ENCODE measurements around the gene AK9. TPM values are rescaled to one million over a fixed set of nuclear protein-coding genes. Genes with fewer than 3 reads are reported as not detected.
"Not testable (repeated sequence)": the region's sequence is repeated elsewhere in the genome, so short reads cannot be mapped to it uniquely, and the experiment has no call there.

AK9 gene
- polyA plus RNA-seq, 1 donor from 2014 or later: 8.2 TPM

DNA sequence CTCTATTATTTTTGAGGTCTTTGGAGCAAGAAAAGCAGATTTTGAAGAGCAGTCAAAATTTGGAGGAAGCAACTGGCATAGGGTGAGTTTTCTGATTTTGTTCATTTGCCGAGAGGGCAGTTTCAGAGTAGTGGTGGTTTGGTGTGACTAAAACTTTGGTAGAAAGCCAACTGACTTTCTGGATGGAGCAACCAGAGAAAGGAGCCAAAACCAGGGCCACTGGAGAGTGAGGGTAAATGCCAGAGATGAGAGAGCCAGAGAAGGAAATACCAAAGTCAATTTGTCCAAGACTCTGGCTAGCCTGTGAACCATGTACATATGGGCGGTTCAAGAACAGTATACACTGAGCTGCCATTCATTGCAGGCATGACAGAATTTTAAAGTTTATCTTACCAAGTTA lies 167.5 kb downstream of the AK9 start:
- Mint-ChIP-seq H3K4me1 (peaks cover 0 to 5% (median 1%) of the 10 kb centered on the region in 3 donors), H3K36me3 (peaks cover 7% of the 10 kb centered on the region), H3K27ac (no peak overlapping the region), H3K4me3 (no peak overlapping the region), H3K27me3 (no peaks in the 10 kb centered on the region), H3K9me3 (peaks cover 0 to 3% (median 1%) of the 10 kb centered on the region in 3 donors)

DNA sequence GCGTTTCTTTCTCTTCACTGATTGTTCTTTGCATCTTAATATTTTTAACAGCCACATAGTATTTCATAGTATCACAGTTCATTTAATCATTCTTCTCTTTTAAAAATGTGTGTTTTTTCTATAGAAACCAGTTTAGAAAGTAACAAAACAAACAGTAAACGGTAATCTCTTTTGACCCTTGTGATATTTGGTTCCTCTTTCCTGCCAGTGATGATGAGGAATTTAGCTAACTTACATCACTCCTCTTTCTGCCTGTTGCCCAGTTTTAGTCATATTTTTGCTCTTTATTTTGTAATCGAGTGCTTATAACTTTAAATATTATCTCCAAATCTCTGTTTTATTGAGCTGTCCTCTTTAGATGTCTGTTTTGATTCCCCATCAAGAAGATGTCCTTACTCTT lies 169.9 kb downstream of the AK9 start:
- Mint-ChIP-seq H3K36me3 (peaks cover 7% of the 10 kb centered on the region), H3K4me1 (peaks cover 4 to 7% (median 5%) of the 10 kb centered on the region in 3 donors), H3K27ac (no peak overlapping the region), H3K4me3 (no peak overlapping the region), H3K27me3 (no peaks in the 10 kb centered on the region), H3K9me3 (peaks cover 0 to 3% (median 1%) of the 10 kb centered on the region in 3 donors)

DNA sequence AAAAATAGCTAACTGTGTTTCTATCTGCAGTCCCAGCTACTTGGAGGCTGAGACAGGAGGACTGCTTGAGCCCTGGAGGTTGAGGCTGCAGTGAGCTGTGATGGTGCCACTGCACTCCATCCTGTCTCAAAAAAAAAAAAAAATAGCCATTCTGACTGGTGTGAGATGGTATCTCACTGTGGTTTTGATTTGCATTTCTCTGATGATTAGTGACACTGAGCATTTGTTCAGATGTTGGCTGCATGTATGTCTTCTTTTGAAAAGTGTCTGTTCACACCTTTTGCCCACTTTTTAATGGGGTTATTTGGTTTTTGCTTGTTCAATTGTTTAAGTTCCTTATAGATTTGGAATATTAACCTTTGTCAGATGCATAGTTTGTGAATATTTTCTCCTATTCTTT lies 171.4 kb downstream of the AK9 start:
- H3K27ac Mint-ChIP-seq, H3K9me3 Mint-ChIP-seq: not testable (repeated sequence)
- peaks cover 10% of the 10 kb centered on the region for H3K36me3 Mint-ChIP-seq

DNA sequence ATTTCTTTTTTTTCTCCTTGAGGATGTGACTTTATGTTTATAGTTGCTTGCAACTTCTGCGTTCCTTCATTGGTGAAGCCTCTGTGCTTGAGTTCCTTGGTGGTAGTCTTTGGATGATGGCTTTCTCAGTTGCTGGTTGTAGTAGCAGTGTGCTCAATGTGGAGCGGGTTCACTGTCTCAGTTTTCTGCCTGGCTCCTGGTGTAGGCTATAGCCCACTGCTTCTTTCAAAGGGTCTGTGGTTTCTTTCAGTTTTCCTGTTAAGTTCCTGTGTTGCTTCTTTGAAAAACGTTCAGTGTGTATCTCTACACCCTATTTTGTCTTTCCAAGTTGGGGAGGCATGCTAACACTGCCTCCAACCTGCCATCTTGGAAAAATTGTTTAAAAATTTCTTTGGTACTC lies 174.1 kb downstream of the AK9 start:
- Mint-ChIP-seq H3K9me3 (peaks cover 0 to 1% (median 0%) of the 10 kb centered on the region in 3 donors), H3K4me1 (peaks cover 7 to 9% (median 8%) of the 10 kb centered on the region in 3 donors), H3K36me3 (peaks cover 5% of the 10 kb centered on the region), H3K27ac (no peak overlapping the region), H3K27me3 (no peaks in the 10 kb centered on the region), H3K4me3 (no peak overlapping the region)

More for the DNA sequence above, 171.4 kb downstream of the AK9 start:
- not testable (repeated sequence) for H3K4me1 Mint-ChIP-seq, H3K27me3 Mint-ChIP-seq, H3K4me3 Mint-ChIP-seq

DNA sequence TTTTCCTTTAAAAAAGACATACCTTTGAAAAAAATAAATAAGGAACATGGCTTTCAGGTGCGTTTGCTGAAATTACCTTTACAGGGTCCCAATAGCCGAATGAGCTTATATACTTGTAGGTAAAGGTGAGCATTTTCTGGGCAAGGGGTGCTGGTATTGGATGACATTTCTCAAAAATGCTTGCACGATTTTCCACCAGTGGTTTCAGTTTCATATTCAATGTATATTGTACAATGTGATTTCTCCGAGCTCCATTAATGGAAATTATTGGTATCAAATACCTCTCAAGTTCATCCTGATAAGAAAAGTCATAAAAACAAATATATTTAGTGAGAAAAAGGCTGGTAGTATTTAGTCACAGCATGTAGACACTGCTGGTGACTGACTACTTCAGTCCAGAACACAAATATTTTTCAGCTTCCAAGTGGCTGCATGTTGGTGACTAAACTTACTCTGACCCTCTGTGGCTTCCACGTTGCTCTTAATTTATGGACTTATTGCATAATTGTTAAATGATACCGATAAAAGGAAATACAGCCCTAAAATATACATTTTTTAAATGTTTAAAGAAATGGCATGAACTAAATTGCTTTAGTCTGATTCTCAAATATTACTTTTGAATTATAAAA lies 175.1 kb downstream of the AK9 start:
- Mint-ChIP-seq H3K27ac (no peak overlapping the region), H3K36me3 (peaks cover 10% of the 10 kb centered on the region), H3K4me1 (peaks cover 7 to 9% (median 8%) of the 10 kb centered on the region in 3 donors), H3K27me3 (no peaks in the 10 kb centered on the region), H3K4me3 (peak overlapping the region in 3 of 4 donors; percentile 28 to 45 (median 39)), H3K9me3 (peaks cover 0 to 1% (median 0%) of the 10 kb centered on the region in 3 donors)

DNA sequence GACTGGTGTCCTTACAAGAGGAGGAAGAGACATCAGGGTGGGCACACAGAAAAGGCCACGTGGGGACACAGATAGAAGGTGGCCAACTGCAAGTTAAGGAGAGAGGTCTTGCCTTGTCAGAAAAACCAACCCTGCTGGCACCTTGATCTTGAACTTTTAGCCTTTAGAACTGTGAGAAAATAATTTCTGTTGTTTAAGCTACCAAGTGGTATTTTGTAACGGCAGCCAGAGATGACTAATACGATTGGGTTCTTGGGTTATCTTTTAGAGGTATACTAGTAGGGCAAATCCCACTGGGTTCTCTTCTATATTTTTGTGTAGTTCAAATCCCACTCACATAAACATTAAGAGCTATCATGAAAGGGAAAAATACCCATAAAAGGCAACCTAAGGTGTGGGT lies 176.1 kb downstream of the AK9 start:
- no peak overlapping the region for H3K27ac Mint-ChIP-seq
- H3K4me3 Mint-ChIP-seq: peak overlapping the region in 1 of 4 donors; percentile 40
- peaks cover 0 to 1% (median 0%) of the 10 kb centered on the region in 3 donors for H3K9me3 Mint-ChIP-seq
- peaks cover 11% of the 10 kb centered on the region for H3K36me3 Mint-ChIP-seq
- no peaks in the 10 kb centered on the region for H3K27me3 Mint-ChIP-seq
- peaks cover 5 to 9% (median 8%) of the 10 kb centered on the region in 3 donors for H3K4me1 Mint-ChIP-seq

DNA sequence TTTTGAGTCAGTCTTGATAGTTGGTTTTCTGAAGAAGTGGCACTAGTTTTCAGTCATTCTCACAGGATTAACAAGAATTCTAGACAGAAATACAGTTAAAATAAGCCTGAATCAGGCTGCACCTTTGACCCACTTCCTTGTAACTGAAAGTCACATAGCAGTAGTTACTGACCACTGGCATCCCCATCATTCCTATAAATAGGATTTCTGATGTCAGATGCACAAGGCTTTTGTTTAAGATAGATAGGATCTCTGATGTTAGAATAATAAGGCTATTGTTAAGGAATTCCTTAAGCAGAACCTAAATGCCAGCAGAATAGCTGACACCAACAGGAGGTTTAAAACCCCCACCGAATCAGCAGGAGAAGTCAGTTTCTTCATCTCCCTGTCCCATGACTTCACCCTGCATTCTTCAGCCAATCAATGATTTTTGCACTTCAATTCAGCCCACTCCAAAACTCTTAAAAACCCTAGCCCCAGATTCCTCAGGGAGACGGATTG lies 177.4 kb downstream of the AK9 start:
- Mint-ChIP-seq H3K27me3 (no peaks in the 10 kb centered on the region), H3K9me3 (peaks cover 0 to 1% (median 0%) of the 10 kb centered on the region in 3 donors), H3K36me3 (peaks cover 11% of the 10 kb centered on the region), H3K27ac (no peak overlapping the region), H3K4me1 (peaks cover 5 to 9% (median 8%) of the 10 kb centered on the region in 3 donors), H3K4me3 (no peak overlapping the region)

DNA sequence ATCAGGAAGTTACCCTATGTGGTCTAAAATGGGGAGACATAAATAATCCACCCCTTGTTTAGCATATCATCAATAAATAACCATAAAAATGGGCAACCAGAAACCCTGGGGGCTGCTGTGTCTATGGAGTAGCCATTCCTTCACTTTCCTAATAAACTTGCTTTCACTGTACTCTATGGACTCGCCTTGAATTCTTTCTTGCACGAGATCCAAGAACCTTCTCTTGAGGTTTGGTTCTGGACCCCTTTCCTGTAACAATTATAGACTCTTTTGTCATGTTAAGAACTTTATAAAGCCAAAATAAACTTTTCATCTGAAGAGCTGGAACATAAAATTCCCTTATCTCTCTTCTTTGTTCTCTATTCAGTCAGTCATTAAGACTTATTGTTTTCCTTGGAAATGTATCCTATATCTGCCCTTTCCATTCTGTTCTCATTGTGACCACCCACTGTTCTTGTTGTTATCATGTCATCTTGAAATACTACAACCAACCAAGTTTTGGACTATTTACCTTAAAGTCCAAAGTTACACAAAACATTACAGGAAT lies 178.7 kb downstream of the AK9 start:
- no peaks in the 10 kb centered on the region for H3K27me3 Mint-ChIP-seq
- peaks cover 0 to 1% (median 0%) of the 10 kb centered on the region in 3 donors for H3K9me3 Mint-ChIP-seq
- no peak overlapping the region for H3K27ac Mint-ChIP-seq
- no peak overlapping the region for H3K4me3 Mint-ChIP-seq
- H3K4me1 Mint-ChIP-seq: peaks cover 5 to 9% (median 8%) of the 10 kb centered on the region in 3 donors
- H3K36me3 Mint-ChIP-seq: peaks cover 11% of the 10 kb centered on the region

DNA sequence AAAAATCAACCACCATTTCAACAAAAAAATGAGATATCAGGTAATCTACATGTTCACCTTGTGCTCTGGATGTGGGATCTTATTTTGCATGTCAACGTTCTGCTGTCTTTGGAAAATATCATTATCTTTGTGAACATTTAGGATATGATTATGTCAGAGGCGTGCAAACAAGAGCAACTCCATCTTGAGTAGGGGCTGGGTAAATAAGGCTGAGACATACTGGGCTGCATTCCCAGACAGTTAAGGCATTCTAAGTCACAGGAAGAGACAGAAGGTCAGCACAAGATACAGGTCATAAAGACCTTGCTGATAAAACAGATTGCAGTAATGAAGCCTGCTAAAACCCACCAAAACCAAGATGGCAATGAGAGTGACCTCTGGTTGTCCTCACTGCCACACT lies 179.2 kb downstream of the AK9 start:
- H3K4me3 Mint-ChIP-seq: no peak overlapping the region
- no peaks in the 10 kb centered on the region for H3K27me3 Mint-ChIP-seq
- H3K36me3 Mint-ChIP-seq: peaks cover 12% of the 10 kb centered on the region
- peaks cover 0 to 1% (median 0%) of the 10 kb centered on the region in 3 donors for H3K9me3 Mint-ChIP-seq
- H3K27ac Mint-ChIP-seq: no peak overlapping the region
- peaks cover 4 to 9% (median 8%) of the 10 kb centered on the region in 3 donors for H3K4me1 Mint-ChIP-seq

DNA sequence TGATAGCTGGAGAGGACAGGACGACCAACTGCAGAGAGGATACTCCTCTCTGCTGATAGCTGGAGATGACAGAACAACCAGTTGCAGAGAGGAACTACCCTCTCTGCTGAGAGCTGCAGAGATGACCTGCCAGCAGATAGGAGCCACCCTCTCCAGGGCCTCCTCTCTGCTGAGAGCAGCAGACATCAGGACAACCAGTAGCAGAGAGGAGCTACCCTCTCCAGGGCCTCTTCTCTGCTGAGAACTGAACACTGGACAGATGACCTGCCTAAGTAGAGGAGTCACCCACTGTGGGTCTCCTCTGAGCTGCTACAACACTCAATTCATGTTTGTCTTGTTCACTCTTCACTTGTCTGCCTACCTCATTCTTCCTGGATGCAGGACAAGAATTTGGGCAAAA lies 180.6 kb downstream of the AK9 start:
- H3K4me3 Mint-ChIP-seq: no peak overlapping the region
- H3K4me1 Mint-ChIP-seq: peaks cover 0 to 3% (median 0%) of the 10 kb centered on the region in 3 donors
- H3K27ac Mint-ChIP-seq: no peak overlapping the region
- H3K9me3 Mint-ChIP-seq: peaks cover 0 to 1% (median 0%) of the 10 kb centered on the region in 3 donors
- H3K27me3 Mint-ChIP-seq: no peaks in the 10 kb centered on the region
- peaks cover 13% of the 10 kb centered on the region for H3K36me3 Mint-ChIP-seq

DNA sequence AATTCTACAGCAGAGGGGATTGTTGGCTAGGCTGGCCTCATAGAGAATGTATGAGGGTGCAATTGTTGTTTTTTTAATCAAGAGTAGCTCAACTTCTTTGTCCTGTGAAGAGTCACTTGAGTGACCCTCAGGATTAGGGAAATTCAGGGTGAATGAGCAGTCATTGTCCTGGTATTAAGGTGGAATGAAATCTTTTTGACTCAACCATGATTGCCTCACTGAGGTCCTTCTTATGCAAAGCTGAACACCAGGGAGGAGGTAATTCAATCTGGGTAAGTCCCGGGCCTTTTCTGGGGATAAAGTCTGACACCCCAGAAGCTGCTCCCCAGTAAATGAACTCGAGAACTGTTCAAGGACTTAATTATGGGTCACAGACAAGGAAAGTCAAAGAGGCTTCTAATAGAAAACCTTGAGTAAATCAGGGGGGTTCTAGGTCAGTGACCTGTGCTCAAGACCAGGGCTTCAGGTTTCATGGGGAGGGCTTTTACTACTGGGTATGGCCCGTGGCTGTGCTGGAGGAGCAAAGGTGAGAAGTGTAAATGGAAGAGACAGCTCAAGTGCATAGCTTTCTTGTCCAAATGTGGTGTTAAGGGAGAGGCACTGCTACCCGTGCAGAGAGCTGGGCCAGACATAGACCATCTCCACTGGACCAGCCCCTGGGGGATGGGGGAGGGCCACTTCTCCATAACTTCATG lies 182.7 kb downstream of the AK9 start:
- Mint-ChIP-seq H3K4me3 (no peak overlapping the region), H3K9me3 (peaks cover 0 to 1% (median 0%) of the 10 kb centered on the region in 3 donors), H3K36me3 (peaks cover 10% of the 10 kb centered on the region), H3K4me1 (no peaks in the 10 kb centered on the region), H3K27me3 (no peaks in the 10 kb centered on the region), H3K27ac (no peak overlapping the region)

DNA sequence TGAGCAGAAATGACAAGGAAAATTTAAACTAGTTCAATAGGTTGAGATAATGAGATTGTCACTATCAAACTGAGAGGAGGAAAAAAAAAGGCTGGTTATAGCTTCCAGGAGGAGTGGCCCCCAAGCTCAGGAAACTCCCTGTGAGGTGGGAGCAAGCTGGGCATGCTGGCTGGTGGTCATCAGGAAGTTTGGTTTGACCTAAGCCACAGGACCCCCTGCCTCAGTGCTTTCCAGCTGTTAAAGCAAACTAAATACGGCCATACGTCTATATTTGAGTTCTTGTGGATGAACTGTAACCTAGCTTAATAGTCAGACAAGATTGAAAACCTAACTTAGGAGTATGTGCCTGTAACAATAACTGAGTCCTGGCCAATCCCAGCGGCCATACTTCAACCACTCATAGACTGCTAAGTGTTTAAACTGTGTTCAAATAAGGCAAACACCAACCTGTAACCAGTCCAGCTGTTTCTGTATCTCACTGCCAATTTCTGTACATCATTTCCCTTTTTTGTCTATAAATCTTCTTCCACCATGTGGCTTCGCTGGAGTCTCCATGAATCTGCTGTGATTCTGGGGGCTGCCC lies 183.4 kb downstream of the AK9 start:
- Mint-ChIP-seq H3K27ac (no peak overlapping the region), H3K27me3 (no peaks in the 10 kb centered on the region), H3K9me3 (peaks cover 0 to 1% (median 0%) of the 10 kb centered on the region in 3 donors), H3K36me3 (peaks cover 10% of the 10 kb centered on the region), H3K4me1 (no peaks in the 10 kb centered on the region), H3K4me3 (no peak overlapping the region)

DNA sequence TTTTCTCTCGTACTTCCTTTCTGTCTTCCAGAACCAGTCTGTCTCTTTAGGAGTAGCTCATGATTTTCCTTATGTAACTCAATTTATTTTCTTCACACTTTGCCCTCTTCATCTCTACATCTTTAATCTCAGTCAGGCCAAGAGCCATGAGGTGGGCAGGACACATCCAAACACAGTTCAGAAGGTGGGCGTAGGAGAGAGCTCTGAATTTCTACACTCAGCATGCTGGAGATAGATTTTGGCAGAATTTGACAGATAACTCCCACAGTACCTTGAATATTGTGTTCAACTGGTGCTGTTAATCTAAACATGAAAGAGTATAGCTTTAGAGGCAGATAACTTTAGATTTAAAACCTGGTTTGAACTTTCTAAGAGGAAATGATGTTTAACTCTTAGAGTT lies 184.2 kb downstream of the AK9 start:
- no peaks in the 10 kb centered on the region for H3K4me1 Mint-ChIP-seq
- peaks cover 0 to 1% (median 0%) of the 10 kb centered on the region in 3 donors for H3K9me3 Mint-ChIP-seq
- H3K4me3 Mint-ChIP-seq: no peak overlapping the region
- no peaks in the 10 kb centered on the region for H3K27me3 Mint-ChIP-seq
- peaks cover 12% of the 10 kb centered on the region for H3K36me3 Mint-ChIP-seq
- H3K27ac Mint-ChIP-seq: no peak overlapping the region

DNA sequence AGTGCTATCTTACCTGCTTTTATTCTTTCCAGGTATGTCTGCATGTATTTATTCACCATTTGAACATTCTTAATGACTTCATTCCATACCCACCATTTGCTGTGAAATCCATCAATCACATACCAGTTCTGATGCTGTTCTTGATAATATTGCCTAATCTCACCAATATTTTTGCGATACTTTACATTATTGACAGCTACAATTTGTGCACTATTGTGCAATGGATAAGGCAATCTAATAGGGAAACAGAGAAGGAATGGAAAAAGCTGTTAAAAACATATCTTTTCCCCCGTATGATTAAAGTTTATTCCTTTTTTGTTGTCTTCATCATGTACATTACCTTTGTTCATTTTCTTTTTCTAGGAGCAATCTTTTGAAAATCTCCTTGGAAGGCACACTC lies 184.7 kb downstream of the AK9 start:
- H3K9me3 Mint-ChIP-seq: peaks cover 0 to 1% (median 0%) of the 10 kb centered on the region in 3 donors
- peaks cover 10% of the 10 kb centered on the region for H3K36me3 Mint-ChIP-seq
- H3K4me1 Mint-ChIP-seq: no peaks in the 10 kb centered on the region
- no peaks in the 10 kb centered on the region for H3K27me3 Mint-ChIP-seq
- no peak overlapping the region for H3K4me3 Mint-ChIP-seq
- H3K27ac Mint-ChIP-seq: no peak overlapping the region

Data from IgD-negative memory B cell (primary cell).